OCI-LY7 (cell line): ENCODE measurements around the gene C2CD4D.

Experiments
- EZH2phosphoT487 ChIP-seq: fragments of 200-600 bp; sonication (generic); IDR thresholded peaks from 2 replicates; pipeline ENCODE4 v1.6.1; 2018; ENCODE audit warnings: low read depth, borderline replicate concordance, mild to moderate bottlenecking, mixed run types, antibody characterized with exemption, low read length, moderate library complexity, mixed read lengths
- TF ChIP-seq, protein P1 (sequence below): fragments of 200-600 bp; sonication (generic); conservative IDR thresholded peaks from 2 replicates; pipeline ENCODE4 v1.5.1; 2014; ENCODE audit warnings: mild to moderate bottlenecking, antibody characterized with exemption, low read length, moderate library complexity, mixed read lengths

DNA sequence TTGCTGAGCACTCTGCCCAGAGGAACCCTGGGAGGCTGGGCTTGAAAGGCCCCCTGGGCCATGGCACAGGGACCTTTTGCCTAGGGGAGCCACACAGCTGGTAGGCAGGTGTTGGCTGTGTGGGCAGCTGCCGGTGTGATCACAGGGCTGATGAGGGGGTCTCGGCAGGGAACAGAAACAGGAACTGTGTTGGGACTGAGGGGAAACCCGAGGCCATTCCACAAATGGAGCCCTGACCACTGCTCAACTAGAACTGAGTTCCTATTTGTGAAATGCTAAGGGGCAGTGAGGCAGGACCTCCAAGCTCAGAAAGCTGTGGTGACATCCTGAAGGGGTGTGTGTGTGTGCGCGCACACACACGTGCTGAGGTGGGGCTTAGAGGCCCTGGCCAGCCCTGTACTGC lies 20.3 kb upstream of the C2CD4D start:
- TF ChIP-seq, protein P1, sequence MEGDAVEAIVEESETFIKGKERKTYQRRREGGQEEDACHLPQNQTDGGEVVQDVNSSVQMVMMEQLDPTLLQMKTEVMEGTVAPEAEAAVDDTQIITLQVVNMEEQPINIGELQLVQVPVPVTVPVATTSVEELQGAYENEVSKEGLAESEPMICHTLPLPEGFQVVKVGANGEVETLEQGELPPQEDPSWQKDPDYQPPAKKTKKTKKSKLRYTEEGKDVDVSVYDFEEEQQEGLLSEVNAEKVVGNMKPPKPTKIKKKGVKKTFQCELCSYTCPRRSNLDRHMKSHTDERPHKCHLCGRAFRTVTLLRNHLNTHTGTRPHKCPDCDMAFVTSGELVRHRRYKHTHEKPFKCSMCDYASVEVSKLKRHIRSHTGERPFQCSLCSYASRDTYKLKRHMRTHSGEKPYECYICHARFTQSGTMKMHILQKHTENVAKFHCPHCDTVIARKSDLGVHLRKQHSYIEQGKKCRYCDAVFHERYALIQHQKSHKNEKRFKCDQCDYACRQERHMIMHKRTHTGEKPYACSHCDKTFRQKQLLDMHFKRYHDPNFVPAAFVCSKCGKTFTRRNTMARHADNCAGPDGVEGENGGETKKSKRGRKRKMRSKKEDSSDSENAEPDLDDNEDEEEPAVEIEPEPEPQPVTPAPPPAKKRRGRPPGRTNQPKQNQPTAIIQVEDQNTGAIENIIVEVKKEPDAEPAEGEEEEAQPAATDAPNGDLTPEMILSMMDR: no peak
- TF ChIP-seq EZH2phosphoT487: no peak
